ENCODE results near the gene GLRX. TPM values are rescaled to one million over a fixed set of nuclear protein-coding genes. Genes with fewer than 3 reads are reported as not detected.
"Not testable (repeated sequence)": the region's sequence is repeated elsewhere in the genome, so short reads cannot be mapped to it uniquely, and the experiment has no call there.

Gene GLRX
- total RNA-seq, 2 donors from 2014 or later = 28.4 to 48.4 TPM

- Mint-ChIP-seq H3K27ac (peak overlapping the region; percentile 86 to 96), H3K9me3 (no peaks in the 10 kb centered on the region), H3K36me3 (peaks cover 7 to 17% of the 10 kb centered on the region in 2 donors)
- ATAC-seq (peak in 1 of 2 donors; percentile 34), DNase-seq (ENCODE audit: low spot score in 2 of 2) (no peak)
Observed at GRCh38 chr5:95821110-95822021, 1.2 kb downstream of the GLRX start.

GRCh38 chr5:95818181-95819147 lies 4.1 kb downstream of the GLRX start:
- H3K27ac Mint-ChIP-seq = peak overlapping the region; percentile 45 to 88
- peak; percentile 42 to 49 for ATAC-seq
- H3K36me3 Mint-ChIP-seq = peaks cover 15 to 33% of the 10 kb centered on the region in 2 donors
- DNase-seq (ENCODE audit: low spot score in 2 of 2) = no peak
- no peaks in the 10 kb centered on the region for H3K9me3 Mint-ChIP-seq

GRCh38 chr5:95817430-95817829 lies 5.1 kb downstream of the GLRX start:
- DNase-seq (ENCODE audit: low spot score in 2 of 2) (no peak), ATAC-seq (peak in 1 of 2 donors; percentile 58)
- H3K27ac Mint-ChIP-seq = peak overlapping the region; percentile 45 to 88
- no peaks in the 10 kb centered on the region for H3K9me3 Mint-ChIP-seq
- peaks cover 15 to 37% of the 10 kb centered on the region in 2 donors for H3K36me3 Mint-ChIP-seq

- ATAC-seq (no peak), DNase-seq (ENCODE audit: low spot score in 2 of 2) (no peak)
- H3K27ac Mint-ChIP-seq = peak overlapping the region; percentile 58 to 88
- H3K9me3 Mint-ChIP-seq = no peaks in the 10 kb centered on the region
- H3K36me3 Mint-ChIP-seq = peaks cover 14 to 31% of the 10 kb centered on the region in 2 donors
Observed at GRCh38 chr5:95816776-95817175, 5.8 kb downstream of the GLRX start.

- ATAC-seq (no peak), DNase-seq (ENCODE audit: low spot score in 2 of 2) (no peak)
- peak overlapping the region; percentile 58 to 88 for H3K27ac Mint-ChIP-seq
- peaks cover 10 to 26% of the 10 kb centered on the region in 2 donors for H3K36me3 Mint-ChIP-seq
- no peaks in the 10 kb centered on the region for H3K9me3 Mint-ChIP-seq
Observed at GRCh38 chr5:95816341-95816740, 6.2 kb downstream of the GLRX start.

GRCh38 chr5:95815155-95815729 lies 7.3 kb downstream of the GLRX start:
- DNase-seq (ENCODE audit: low spot score in 2 of 2) (no peak), ATAC-seq (peak in 1 of 2 donors; percentile 28)
- Mint-ChIP-seq H3K9me3 (no peaks in the 10 kb centered on the region), H3K36me3 (peaks cover 10 to 24% of the 10 kb centered on the region in 2 donors), H3K27ac (peak overlapping the region in 1 of 2 donors; percentile 88)

- not testable (repeated sequence) for H3K27ac Mint-ChIP-seq; DNase-seq (ENCODE audit: low spot score in 2 of 2); H3K9me3 Mint-ChIP-seq; ATAC-seq
- peaks cover 10 to 24% of the 10 kb centered on the region in 2 donors for H3K36me3 Mint-ChIP-seq
Observed at GRCh38 chr5:95813035-95813434, 9.5 kb downstream of the GLRX start.

- peak overlapping the region; percentile 73 to 79 for H3K27ac Mint-ChIP-seq
- DNase-seq (ENCODE audit: low spot score in 2 of 2) = no peak
- ATAC-seq = peak; percentile 27 to 60
- no peaks in the 10 kb centered on the region for H3K9me3 Mint-ChIP-seq
- H3K36me3 Mint-ChIP-seq = peaks cover 10 to 24% of the 10 kb centered on the region in 2 donors
Observed at GRCh38 chr5:95812074-95812471, 10.5 kb downstream of the GLRX start.

GRCh38 chr5:95811461-95812073 lies 11.0 kb downstream of the GLRX start:
- peaks cover 10 to 24% of the 10 kb centered on the region in 2 donors for H3K36me3 Mint-ChIP-seq
- not testable (repeated sequence) for DNase-seq (ENCODE audit: low spot score in 2 of 2); H3K9me3 Mint-ChIP-seq; ATAC-seq
- H3K27ac Mint-ChIP-seq = peak overlapping the region; percentile 73 to 79

- not testable (repeated sequence) for ATAC-seq; H3K9me3 Mint-ChIP-seq; DNase-seq (ENCODE audit: low spot score in 2 of 2)
- peak overlapping the region; percentile 79 to 87 for H3K27ac Mint-ChIP-seq
- H3K36me3 Mint-ChIP-seq = peaks cover 5 to 19% of the 10 kb centered on the region in 2 donors
Observed at GRCh38 chr5:95811126-95811423, 11.5 kb downstream of the GLRX start.

- ATAC-seq (no peak), DNase-seq (ENCODE audit: low spot score in 2 of 2) (no peak)
- Mint-ChIP-seq H3K9me3 (no peaks in the 10 kb centered on the region), H3K36me3 (peaks cover 4 to 14% of the 10 kb centered on the region in 2 donors), H3K27ac (peak overlapping the region; percentile 79 to 87)
Observed at GRCh38 chr5:95810305-95811125, 12.0 kb downstream of the GLRX start.

GRCh38 chr5:95809414-95809960 lies 13.0 kb downstream of the GLRX start:
- H3K36me3 Mint-ChIP-seq = peaks cover 4 to 12% of the 10 kb centered on the region in 2 donors
- no peak for ATAC-seq
- no peak for DNase-seq (ENCODE audit: low spot score in 2 of 2)

GRCh38 chr5:95808686-95809413 lies 13.7 kb downstream of the GLRX start:
- H3K27ac Mint-ChIP-seq = peak overlapping the region; percentile 73 to 79
- H3K36me3 Mint-ChIP-seq = peaks cover 0 to 7% of the 10 kb centered on the region in 2 donors
- no peaks in the 10 kb centered on the region for H3K9me3 Mint-ChIP-seq
- ATAC-seq (peak; percentile 91 to 99), DNase-seq (ENCODE audit: low spot score in 2 of 2) (peak; percentile 64 to 68)

More at GRCh38 chr5:95809414-95809960, 13.0 kb downstream of the GLRX start:
- H3K9me3 Mint-ChIP-seq = no peaks in the 10 kb centered on the region
- H3K27ac Mint-ChIP-seq = peak overlapping the region; percentile 73 to 79

GRCh38 chr5:95808013-95808685 lies 14.4 kb downstream of the GLRX start:
- Mint-ChIP-seq H3K9me3 (no peaks in the 10 kb centered on the region), H3K27ac (peak overlapping the region in 1 of 2 donors; percentile 79), H3K36me3 (peaks cover 0 to 2% of the 10 kb centered on the region in 2 donors)
- DNase-seq (ENCODE audit: low spot score in 2 of 2) (no peak), ATAC-seq (peak; percentile 2 to 16)
